Muscle layer of duodenum (tissue), 2 donors: Measurements from ENCODE around the gene DENND1B.

Source experiments
- H3K27ac ChIP-seq: one replicate; pipeline ENCODE4 v1.7.0; 2013; ENCODE audit warnings: mild to moderate bottlenecking, low read length
- H3K27me3 ChIP-seq: one replicate; pipeline ENCODE4 v1.7.0; 2013; ENCODE audit warnings: low read depth, mild to moderate bottlenecking, control low read depth, low read length
- H3K36me3 ChIP-seq, 2 donors: one replicate each; pipeline ENCODE4 v1.7.0; 2013; ENCODE audit warnings: low read length in 2 of 2, control low read depth in 1 of 2, mild to moderate bottlenecking in 1 of 2; ENCODE audit not compliant: insufficient read depth in 2 of 2, control insufficient read depth in 1 of 2
- H3K4me1 ChIP-seq, 2 donors: one replicate each; pipeline ENCODE4 v1.7.0; 2013; ENCODE audit warnings: low read length in 2 of 2, mild to moderate bottlenecking in 2 of 2, control low read depth in 1 of 2, moderate library complexity in 1 of 2; ENCODE audit not compliant: insufficient read depth in 2 of 2, control insufficient read depth in 1 of 2
- H3K4me3 ChIP-seq, 2 donors: one replicate each; pipeline ENCODE4 v1.7.0; 2013; ENCODE audit warnings: low read length in 2 of 2, low read depth in 1 of 2, mild to moderate bottlenecking in 1 of 2
- H3K9me3 ChIP-seq, 2 donors: one replicate each; pipeline ENCODE4 v1.7.0; 2013; ENCODE audit warnings: low read length in 2 of 2, control low read depth in 1 of 2, mild to moderate bottlenecking in 1 of 2; ENCODE audit not compliant: control insufficient read depth in 1 of 2
- donor health status: healthy.

DENND1B gene

DNA sequence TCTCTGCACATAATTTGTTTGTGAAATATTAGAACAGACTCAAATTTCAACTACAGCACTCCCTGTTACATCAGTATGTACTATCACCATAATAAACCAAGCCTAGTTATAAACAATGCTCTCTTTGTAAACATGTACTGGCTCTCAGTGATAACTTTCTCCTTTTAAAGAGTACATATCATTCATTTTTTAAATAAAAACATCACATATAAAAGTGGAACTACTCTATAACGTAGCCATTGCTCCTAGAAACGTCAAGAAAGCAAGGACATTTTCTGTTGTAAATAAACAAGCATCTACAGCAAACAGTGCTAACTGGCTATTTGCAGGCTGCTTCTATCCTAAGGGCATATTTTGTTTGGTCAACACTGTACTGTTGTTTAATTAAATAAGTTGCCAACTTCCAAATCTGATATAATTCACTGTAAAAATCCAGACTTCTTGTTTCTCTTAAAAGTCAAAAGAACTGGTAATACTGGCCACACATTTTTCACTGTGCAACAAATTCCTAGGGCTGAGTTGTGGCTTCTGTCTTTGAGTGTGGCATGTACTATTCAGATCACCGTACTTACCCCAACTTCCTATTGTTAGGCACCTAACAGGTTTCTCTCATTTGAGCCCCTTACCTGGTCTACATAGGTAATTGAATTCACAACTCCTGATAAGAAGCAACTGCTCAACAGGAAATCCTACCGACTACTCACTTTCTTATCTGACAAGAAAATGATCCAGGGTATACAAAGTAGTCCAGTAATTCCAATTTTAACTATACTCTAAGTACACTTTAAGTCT, 111.9 kb downstream of the DENND1B start:
- no peaks in the 10 kb centered on the region for H3K27me3 ChIP-seq
- no peak overlapping the region for H3K4me3 ChIP-seq
- H3K27ac ChIP-seq: no peak overlapping the region
- no peaks in the 10 kb centered on the region for H3K9me3 ChIP-seq
- peaks cover 0 to 5% of the 10 kb centered on the region in 2 donors for H3K36me3 ChIP-seq
- peaks cover 0 to 4% of the 10 kb centered on the region in 2 donors for H3K4me1 ChIP-seq

DNA sequence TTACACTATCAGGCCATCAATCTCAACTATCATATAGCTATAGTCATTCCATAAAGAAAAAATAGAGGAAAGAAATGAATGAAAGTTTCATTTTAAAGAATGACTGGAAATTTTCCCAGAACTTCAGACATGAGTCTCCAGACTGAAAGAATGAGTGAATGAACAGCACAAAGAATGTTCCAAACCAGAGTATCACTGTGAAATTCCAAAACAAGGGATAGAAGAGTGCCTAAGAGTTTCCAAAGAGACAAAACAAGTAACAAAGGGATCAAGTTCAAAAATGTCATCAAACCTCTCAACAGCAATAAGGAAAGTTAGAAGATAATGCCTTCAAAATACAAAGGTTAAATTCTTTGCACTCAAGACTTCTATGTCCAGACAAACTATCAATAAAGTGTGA, 114.9 kb downstream of the DENND1B start:
- Histone ChIP-seq H3K36me3 (peaks cover 0 to 5% of the 10 kb centered on the region in 2 donors), H3K27me3 (no peaks in the 10 kb centered on the region), H3K27ac (no peak overlapping the region), H3K4me1 (peaks cover 0 to 4% of the 10 kb centered on the region in 2 donors), H3K9me3 (no peaks in the 10 kb centered on the region), H3K4me3 (no peak overlapping the region)

DNA sequence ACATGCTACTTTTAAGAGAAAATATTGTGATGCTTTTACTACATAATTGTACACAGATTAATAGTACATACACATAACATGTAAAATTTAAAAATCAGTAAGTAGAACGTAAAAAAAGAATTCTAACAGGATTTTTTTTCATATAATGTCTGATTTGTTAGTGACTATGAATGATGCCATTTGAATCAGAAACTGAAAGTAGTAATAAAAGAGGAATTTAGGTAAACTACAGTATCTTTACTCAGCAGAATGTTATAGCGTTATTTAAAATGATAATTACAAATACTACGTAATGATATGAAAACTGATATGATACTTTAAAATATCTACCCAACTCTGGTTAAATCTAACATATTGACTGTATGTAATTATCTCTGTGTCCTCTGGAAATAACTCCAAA, 116.1 kb downstream of the DENND1B start:
- H3K27me3 ChIP-seq: no peaks in the 10 kb centered on the region
- peak overlapping the region in 1 of 2 donors; percentile 26 for H3K4me3 ChIP-seq

DNA sequence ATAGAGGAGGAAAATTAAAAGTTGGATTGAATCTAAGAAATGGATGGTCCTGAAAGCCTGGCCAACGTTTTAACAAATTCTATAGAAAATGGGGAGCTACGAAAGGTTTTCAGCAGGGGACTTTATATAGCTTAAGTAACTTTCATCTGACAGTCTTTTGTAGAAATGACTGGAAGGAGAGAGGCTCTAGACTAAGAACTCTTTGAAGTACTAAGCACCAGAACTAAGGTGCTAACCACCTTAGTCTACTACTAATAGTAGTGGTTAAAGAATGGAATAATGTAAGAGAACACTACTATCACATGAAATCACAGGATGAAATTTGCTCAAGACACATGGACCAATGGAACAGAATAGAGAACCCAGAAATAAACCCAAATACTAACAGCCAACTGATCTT, 126.1 kb downstream of the DENND1B start:
- no peaks in the 10 kb centered on the region for H3K9me3 ChIP-seq
- no peak overlapping the region for H3K27ac ChIP-seq
- no peak overlapping the region for H3K4me3 ChIP-seq
- no peaks in the 10 kb centered on the region for H3K27me3 ChIP-seq
- H3K36me3 ChIP-seq: no peaks in the 10 kb centered on the region
- no peaks in the 10 kb centered on the region for H3K4me1 ChIP-seq

More for the DNA sequence above, 116.1 kb downstream of the DENND1B start:
- H3K4me1 ChIP-seq: peaks cover 0 to 4% of the 10 kb centered on the region in 2 donors
- peaks cover 0 to 5% of the 10 kb centered on the region in 2 donors for H3K36me3 ChIP-seq
- peak overlapping the region; percentile 5 for H3K27ac ChIP-seq
- H3K9me3 ChIP-seq: no peaks in the 10 kb centered on the region

DNA sequence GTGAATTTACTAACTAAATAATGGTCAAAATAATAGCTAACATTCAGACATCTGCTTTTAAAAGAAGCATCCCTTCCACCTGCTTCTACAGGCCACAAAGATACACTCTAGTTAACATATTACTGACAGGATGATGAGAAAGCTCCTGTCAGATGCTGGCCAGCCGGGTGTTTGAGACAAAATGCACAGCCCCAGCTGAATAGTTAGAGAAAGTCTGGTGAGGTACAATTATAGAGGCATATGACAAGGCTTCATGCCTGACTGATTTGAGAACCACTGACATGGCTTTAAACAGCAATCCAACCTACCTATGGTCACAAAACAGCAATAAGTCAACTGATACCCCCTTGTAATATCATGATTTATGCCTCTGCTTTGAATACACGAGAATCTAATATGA, 137.0 kb downstream of the DENND1B start:
- no peaks in the 10 kb centered on the region for H3K4me1 ChIP-seq
- H3K4me3 ChIP-seq: no peak overlapping the region
- H3K27ac ChIP-seq: no peak overlapping the region
- peaks cover 0 to 4% of the 10 kb centered on the region in 2 donors for H3K9me3 ChIP-seq
- H3K27me3 ChIP-seq: no peaks in the 10 kb centered on the region
- peaks cover 0 to 17% of the 10 kb centered on the region in 2 donors for H3K36me3 ChIP-seq

DNA sequence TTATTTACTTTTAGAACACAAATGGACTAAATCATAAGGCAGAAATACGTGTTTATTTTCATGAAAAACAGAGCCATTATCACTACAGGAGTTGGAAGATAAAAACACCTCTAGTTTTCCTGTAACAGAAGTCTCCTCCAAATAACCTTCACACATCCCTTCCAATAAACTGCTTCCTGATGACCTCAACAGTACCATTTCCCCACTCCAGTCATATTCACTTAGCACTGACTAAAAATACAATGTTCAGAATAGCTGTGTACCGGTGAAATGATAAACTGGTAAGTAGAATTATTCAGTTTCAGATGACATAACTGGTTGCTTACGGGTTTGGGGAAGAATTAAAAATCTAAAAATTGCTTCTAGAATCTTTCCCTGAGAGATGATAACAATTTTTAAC, 137.9 kb downstream of the DENND1B start:
- H3K9me3 ChIP-seq: peaks cover 2 to 7% of the 10 kb centered on the region in 2 donors
- no peaks in the 10 kb centered on the region for H3K27me3 ChIP-seq
- no peak overlapping the region for H3K4me3 ChIP-seq
- peaks cover 0 to 25% of the 10 kb centered on the region in 2 donors for H3K36me3 ChIP-seq
- H3K27ac ChIP-seq: no peak overlapping the region
- no peaks in the 10 kb centered on the region for H3K4me1 ChIP-seq

DNA sequence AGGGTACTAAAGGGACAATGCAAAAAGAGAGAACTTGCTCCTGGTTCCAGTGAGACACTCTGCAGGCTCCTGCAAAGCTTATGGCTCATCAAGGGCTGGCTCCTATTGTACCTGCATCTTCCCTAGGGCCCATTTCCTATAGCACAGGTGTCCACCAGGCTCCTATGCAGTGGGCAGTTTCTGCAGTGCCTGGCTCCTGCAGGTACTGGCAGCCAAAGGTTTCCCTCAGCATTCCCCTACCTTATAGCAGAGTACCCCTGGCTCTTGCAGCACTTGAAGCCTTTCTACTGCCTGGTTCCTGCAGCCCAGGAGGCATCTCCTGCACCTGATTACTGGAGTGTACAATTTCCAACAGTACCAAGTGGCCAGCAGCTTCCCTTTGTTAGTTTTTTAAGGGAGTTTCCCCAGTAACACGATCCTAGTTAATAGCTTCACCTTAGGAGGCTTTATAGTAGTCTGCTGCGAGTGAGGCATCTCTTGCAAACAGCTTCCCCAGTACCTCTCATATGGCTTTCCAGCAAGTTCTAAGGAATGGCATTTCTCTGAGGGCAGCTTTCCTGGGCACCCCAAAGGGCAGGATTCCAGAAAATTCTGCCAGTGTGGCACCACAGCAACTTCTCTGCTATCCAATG, 141.7 kb downstream of the DENND1B start:
- Histone ChIP-seq H3K4me3 (no peak overlapping the region), H3K4me1 (no peaks in the 10 kb centered on the region), H3K36me3 (peaks cover 0 to 20% of the 10 kb centered on the region in 2 donors), H3K27me3 (no peaks in the 10 kb centered on the region), H3K9me3 (peaks cover 2 to 7% of the 10 kb centered on the region in 2 donors), H3K27ac (no peak overlapping the region)

DNA sequence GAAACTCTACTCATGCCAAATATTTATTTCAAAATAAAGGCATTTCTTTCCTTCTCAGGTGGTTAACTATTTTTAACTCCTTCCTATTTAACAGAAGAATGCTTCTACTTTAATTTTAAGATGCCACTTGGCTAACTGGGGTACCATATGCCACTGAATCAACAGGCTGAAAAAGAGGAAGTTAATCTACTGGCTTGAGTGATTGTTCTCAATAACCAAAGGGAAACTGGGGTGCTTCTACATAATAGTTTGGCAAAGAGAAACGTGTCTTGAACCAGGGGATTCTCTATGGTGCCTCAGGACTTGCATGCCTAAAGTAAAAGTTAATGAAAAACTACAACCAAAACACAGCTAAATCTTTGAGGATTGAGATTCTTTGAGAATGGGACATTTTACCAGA, 142.6 kb downstream of the DENND1B start:
- Histone ChIP-seq H3K4me1 (no peaks in the 10 kb centered on the region), H3K4me3 (no peak overlapping the region), H3K36me3 (peaks cover 0 to 20% of the 10 kb centered on the region in 2 donors), H3K27me3 (no peaks in the 10 kb centered on the region), H3K9me3 (peaks cover 2 to 7% of the 10 kb centered on the region in 2 donors), H3K27ac (no peak overlapping the region)

DNA sequence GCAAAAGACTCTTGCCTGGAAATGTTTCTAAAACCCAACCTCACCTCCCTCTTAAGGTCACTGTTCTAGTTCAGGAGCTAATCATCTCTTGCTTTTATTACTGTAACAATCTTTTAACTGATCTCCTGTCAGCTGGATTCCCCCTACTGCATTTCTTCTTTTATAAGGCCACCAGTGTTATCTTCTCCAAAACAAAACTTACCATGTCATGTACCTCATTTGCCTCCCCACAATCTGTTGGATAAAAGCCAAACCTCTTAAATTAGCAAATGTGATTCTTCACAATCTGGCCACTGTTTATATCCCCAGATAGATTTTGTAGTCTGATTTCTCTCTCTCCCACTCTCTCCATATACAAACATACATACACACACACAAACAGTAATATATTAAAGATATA, 143.3 kb downstream of the DENND1B start:
- no peaks in the 10 kb centered on the region for H3K4me1 ChIP-seq
- H3K9me3 ChIP-seq: peaks cover 2 to 7% of the 10 kb centered on the region in 2 donors
- no peak overlapping the region for H3K27ac ChIP-seq
- H3K27me3 ChIP-seq: no peaks in the 10 kb centered on the region
- peaks cover 0 to 20% of the 10 kb centered on the region in 2 donors for H3K36me3 ChIP-seq
- no peak overlapping the region for H3K4me3 ChIP-seq

DNA sequence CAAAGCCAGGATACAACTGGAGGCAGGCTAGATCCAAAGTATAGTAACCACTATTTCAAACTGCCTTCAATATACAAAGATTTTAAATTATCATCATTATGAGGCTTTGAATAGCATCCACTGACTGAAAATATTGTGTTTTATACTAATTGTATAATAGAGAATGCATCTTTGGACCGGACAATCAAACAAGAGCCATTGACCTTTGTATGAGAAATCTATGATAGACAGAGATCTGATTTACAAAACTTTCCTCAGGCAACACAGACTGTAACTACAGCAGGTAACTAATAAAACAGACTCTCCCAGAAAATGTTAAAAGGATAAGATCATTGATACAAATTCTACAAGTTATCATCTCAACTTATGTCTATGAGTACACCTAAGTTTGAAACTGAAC, 152.9 kb downstream of the DENND1B start:
- Histone ChIP-seq H3K4me1 (no peaks in the 10 kb centered on the region), H3K27me3 (no peaks in the 10 kb centered on the region), H3K27ac (no peak overlapping the region), H3K9me3 (no peaks in the 10 kb centered on the region), H3K36me3 (no peaks in the 10 kb centered on the region), H3K4me3 (no peak overlapping the region)

DNA sequence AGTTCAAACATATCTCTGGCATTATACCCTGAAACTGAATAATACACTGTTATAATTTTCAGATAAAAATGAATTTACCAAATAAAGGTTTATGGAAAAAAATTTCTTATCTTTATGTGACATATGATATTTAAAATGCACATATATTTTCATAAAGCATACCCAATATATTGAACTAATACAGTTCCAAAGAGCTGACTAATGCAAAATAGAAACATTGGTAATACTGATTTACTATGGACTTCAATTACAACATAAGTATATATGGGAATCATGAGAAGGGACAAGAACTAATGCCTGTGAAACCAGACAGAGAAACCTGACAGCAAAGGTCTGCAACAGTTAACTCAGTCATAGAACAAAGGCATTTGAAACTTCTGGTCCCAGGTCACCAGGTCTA, 153.5 kb downstream of the DENND1B start:
- Histone ChIP-seq H3K9me3 (no peaks in the 10 kb centered on the region), H3K36me3 (peaks cover 0 to 1% of the 10 kb centered on the region in 2 donors), H3K4me3 (no peak overlapping the region), H3K27ac (no peak overlapping the region), H3K27me3 (no peaks in the 10 kb centered on the region), H3K4me1 (no peaks in the 10 kb centered on the region)
